OCI-LY7 (cell line): ENCODE measurements around the gene UBTD1. TPM values are rescaled to one million over a fixed set of nuclear protein-coding genes. Genes with fewer than 3 reads are reported as not detected.
"Not testable (repeated sequence)": the region's sequence is repeated elsewhere in the genome, so short reads cannot be mapped to it uniquely, and the experiment has no call there.

Experiments used
- BruUV-seq: library from RNA; stranded (reverse); fragments of 400-500 nt; replicated peaks from 2 replicates; lab custom pipeline; 2021; lab: Mats Ljungman, UMichigan
- CTCF ChIA-PET: fragments of 300-600 bp; sonication (Branson Sonifier 250); formaldehyde crosslinking; loops from one replicate; lab custom pipeline; 2022; ENCODE audit warnings: antibody characterized with exemption; ENCODE audit not compliant: unreplicated experiment; lab: Charles Lee
- POLR2A ChIA-PET: fragments of 300-600 bp; sonication (Branson Sonifier 250); formaldehyde crosslinking; loops from one replicate; lab custom pipeline; 2022; ENCODE audit warnings: antibody characterized with exemption; lab: Charles Lee
- DNase-seq: peaks from one replicate; pipeline ENCODE4 v3.0.0-alpha.2; 2015; ENCODE audit warnings: low spot score
- H2AFZ ChIP-seq: fragments of 200-600 bp; sonication (generic), shearing (Covaris generic); 2 replicates; pipeline ENCODE4 v1.6.1; 2014; ENCODE audit warnings: mild to moderate bottlenecking, antibody characterized with exemption, low read length, moderate library complexity
- H3K27ac ChIP-seq: fragments of 200-600 bp; sonication (generic); 2 replicates; pipeline ENCODE4 v1.5.1; 2014; ENCODE audit warnings: mixed run types, low read depth, mild to moderate bottlenecking, moderate library complexity, low read length, inconsistent platforms; ENCODE audit not compliant: poor library complexity, severe bottlenecking
- H3K36me3 ChIP-seq: fragments of 200-600 bp; sonication (generic); 2 replicates; pipeline ENCODE4 v1.6.1; 2014; ENCODE audit warnings: mild to moderate bottlenecking, antibody characterized with exemption, low read length, moderate library complexity, mixed read lengths; ENCODE audit not compliant: insufficient read depth
- H3K4me1 ChIP-seq: fragments of 200-600 bp; sonication (generic); 2 replicates; pipeline ENCODE4 v1.5.1; 2014; ENCODE audit warnings: mild to moderate bottlenecking, low read length; ENCODE audit not compliant: insufficient read depth, poor library complexity, severe bottlenecking
- H3K4me2 ChIP-seq: fragments of 200-600 bp; sonication (generic); 2 replicates; pipeline ENCODE4 v1.6.1; 2014; ENCODE audit warnings: mild to moderate bottlenecking, low read length
- H3K4me3 ChIP-seq: fragments of 200-600 bp; sonication (generic); 2 replicates; pipeline ENCODE4 v1.5.1; 2014; ENCODE audit warnings: mild to moderate bottlenecking, low read depth, low read length; ENCODE audit not compliant: poor library complexity, severe bottlenecking
- H3K79me2 ChIP-seq: fragments of 200-600 bp; sonication (generic); 2 replicates; pipeline ENCODE4 v1.6.1; 2016; ENCODE audit warnings: low read depth, mild to moderate bottlenecking, low read length, moderate library complexity, mixed read lengths; ENCODE audit not compliant: insufficient read depth
- H3K9me2 ChIP-seq: fragments of 200-600 bp; sonication (generic); 2 replicates; pipeline ENCODE4 v1.6.1; 2016; ENCODE audit warnings: mild to moderate bottlenecking, low read length, mixed read lengths; ENCODE audit not compliant: insufficient read depth
- H3K9me3 ChIP-seq: fragments of 200-600 bp; sonication (generic); 2 replicates; pipeline ENCODE4 v1.6.1; 2014; ENCODE audit warnings: mild to moderate bottlenecking, mixed run types, low read length, mixed read lengths
- H4K20me1 ChIP-seq: fragments of 200-600 bp; sonication (generic); 2 replicates; pipeline ENCODE4 v1.6.1; 2014; ENCODE audit warnings: mild to moderate bottlenecking, antibody characterized with exemption, low read length, moderate library complexity, mixed read lengths; ENCODE audit not compliant: insufficient read depth
- CTCF ChIP-seq: fragments of 200-600 bp; sonication (generic); conservative IDR thresholded peaks from 2 replicates; pipeline ENCODE4 v1.5.1; 2014; ENCODE audit warnings: mild to moderate bottlenecking, antibody characterized with exemption, low read length, moderate library complexity, mixed read lengths
- EZH2phosphoT487 ChIP-seq: fragments of 200-600 bp; sonication (generic); IDR thresholded peaks from 2 replicates; pipeline ENCODE4 v1.6.1; 2018; ENCODE audit warnings: low read depth, borderline replicate concordance, mild to moderate bottlenecking, mixed run types, antibody characterized with exemption, low read length, moderate library complexity, mixed read lengths
- intact Hi-C: fragments of 100-400 bp; cut with micrococcal nuclease; formaldehyde crosslinking; loops from one replicate; pipeline ENCODE4 v1.10.0; 2022; ENCODE audit not compliant: unreplicated experiment
- total RNA-seq, 2 experiments: library from RNA; depleted of rRNA in 1 of 2; stranded (reverse); fragments of >200 nt in 1 of 2; shearing (Covaris generic) in 1 of 2; gene quantifications; 2 replicates each; pipeline ENCODE4 v1.2.3, GENCODE V29; 2014 to 2022

The UBTD1 gene
- total RNA-seq, 2 experiments from 2014 or later: 1.4 to 2.2 TPM

- Histone ChIP-seq H3K9me3 (no peaks in the 10 kb centered on the region), H2AFZ (no peak overlapping the region), H4K20me1 (no peaks in the 10 kb centered on the region), H3K9me2 (no peaks in the 10 kb centered on the region), H3K4me3 (no peak overlapping the region), H3K4me2 (no peak overlapping the region), H3K4me1 (no peaks in the 10 kb centered on the region), H3K36me3 (no peaks in the 10 kb centered on the region), H3K79me2 (no peaks in the 10 kb centered on the region), H3K27ac (no peak overlapping the region)
- DNase-seq: peak; percentile 57
- intact Hi-C loops: loop anchor here (1.0 kb wide), 2 partner anchors 90 to 146 kb away; no protein-coding TSS in a partner anchor
- ChIA-PET CTCF (interaction anchor here (0.6 kb wide), 1 partner anchor 14 kb away, joined by 3 read pairs; no protein-coding TSS in a partner anchor), POLR2A (interaction anchor here (0.6 to 1.4 kb wide), 6 partner anchors 10 to 152 kb away, joined by 3 to 5 read pairs (median 4); no protein-coding TSS in a partner anchor)
- TF ChIP-seq CTCF: peak; percentile 78
- no peak for TF ChIP-seq EZH2phosphoT487
- BruUV-seq: no TSS peak
Measured at GRCh38 chr10:97553575-97554031, 54.9 kb downstream of the UBTD1 start.

- BruUV-seq, CTCF ChIA-PET, H3K79me2 ChIP-seq, H3K9me2 ChIP-seq, H4K20me1 ChIP-seq, H3K36me3 ChIP-seq, intact Hi-C loops, H2AFZ ChIP-seq, H3K4me2 ChIP-seq, DNase-seq, H3K27ac ChIP-seq, H3K9me3 ChIP-seq, H3K4me1 ChIP-seq, H3K4me3 ChIP-seq: not testable (repeated sequence)
- POLR2A ChIA-PET: interaction anchor here (0.7 to 1.2 kb wide), 3 partner anchors 16 to 89 kb away, joined by 3 to 8 read pairs (median 3); no protein-coding TSS in a partner anchor
Measured at GRCh38 chr10:97554336-97554735, 55.6 kb downstream of the UBTD1 start.

GRCh38 chr10:97555541-97555940 is 56.8 kb downstream of the UBTD1 start:
- H3K9me2 ChIP-seq, H3K9me3 ChIP-seq, H3K36me3 ChIP-seq, H4K20me1 ChIP-seq, H3K79me2 ChIP-seq, H3K27ac ChIP-seq, H3K4me1 ChIP-seq, CTCF ChIA-PET, POLR2A ChIA-PET, H2AFZ ChIP-seq, intact Hi-C loops, BruUV-seq, H3K4me3 ChIP-seq, H3K4me2 ChIP-seq, DNase-seq: not testable (repeated sequence)

GRCh38 chr10:97560731-97561381 is 62.1 kb downstream of the UBTD1 start:
- DNase-seq, POLR2A ChIA-PET, H4K20me1 ChIP-seq, H3K79me2 ChIP-seq, H3K27ac ChIP-seq, CTCF ChIA-PET, H3K4me3 ChIP-seq, H3K9me3 ChIP-seq, H3K4me2 ChIP-seq, H3K9me2 ChIP-seq, H2AFZ ChIP-seq, H3K36me3 ChIP-seq, intact Hi-C loops, H3K4me1 ChIP-seq, BruUV-seq: not testable (repeated sequence)

- H2AFZ ChIP-seq, H3K79me2 ChIP-seq, intact Hi-C loops, H4K20me1 ChIP-seq, H3K27ac ChIP-seq, H3K4me2 ChIP-seq, H3K9me2 ChIP-seq, H3K9me3 ChIP-seq, BruUV-seq, H3K4me1 ChIP-seq, CTCF ChIA-PET, H3K36me3 ChIP-seq, DNase-seq, POLR2A ChIA-PET, H3K4me3 ChIP-seq: not testable (repeated sequence)
Measured at GRCh38 chr10:97561386-97562077, 62.8 kb downstream of the UBTD1 start.
